AG10803 (cell line): Measurements from ENCODE around the gene NUCB2.
A peak's percentile ranks its signal among the peaks of the same experiment; 100 is the strongest.
"Not testable (repeated sequence)": the region's sequence is repeated elsewhere in the genome, so short reads cannot be mapped to it uniquely, and the experiment has no call there.

ENCODE experiments used
- DNase-seq: peaks from one replicate; pipeline ENCODE4 v3.0.0; 2010; ENCODE audit warnings: low read depth
- H3K4me3 ChIP-seq: 2 replicates; pipeline ENCODE4 v1.5.1; 2011; ENCODE audit warnings: mild to moderate bottlenecking, low read length, control low read depth
- CTCF ChIP-seq: conservative IDR thresholded peaks from 2 replicates; pipeline ENCODE4 v1.5.1; 2011; ENCODE audit warnings: mild to moderate bottlenecking, low read length, control low read depth, inconsistent platforms

Gene NUCB2

GRCh38 chr11:17258670-17259069 lies 17.9 kb upstream of the NUCB2 start:
- no peak overlapping the region for H3K4me3 ChIP-seq
- DNase-seq: no peak
- TF ChIP-seq CTCF: no peak

- H3K4me3 ChIP-seq: no peak overlapping the region
- no peak for TF ChIP-seq CTCF
- no peak for DNase-seq
Observed at GRCh38 chr11:17259519-17259918, 17.0 kb upstream of the NUCB2 start.

GRCh38 chr11:17260020-17260419 lies 16.5 kb upstream of the NUCB2 start:
- TF ChIP-seq CTCF: no peak
- DNase-seq: no peak
- no peak overlapping the region for H3K4me3 ChIP-seq

GRCh38 chr11:17263769-17264168 lies 12.8 kb upstream of the NUCB2 start:
- TF ChIP-seq CTCF: no peak
- DNase-seq: peak; percentile 17
- H3K4me3 ChIP-seq: no peak overlapping the region

- no peak for TF ChIP-seq CTCF
- no peak overlapping the region for H3K4me3 ChIP-seq
- DNase-seq: no peak
Observed at GRCh38 chr11:17266781-17267180, 9.8 kb upstream of the NUCB2 start.

- TF ChIP-seq CTCF: no peak
- peak; percentile 66 for DNase-seq
- no peak overlapping the region for H3K4me3 ChIP-seq
Observed at GRCh38 chr11:17267576-17267975, 9.0 kb upstream of the NUCB2 start.

GRCh38 chr11:17268500-17268899 lies 8.0 kb upstream of the NUCB2 start:
- H3K4me3 ChIP-seq, DNase-seq: not testable (repeated sequence)

- DNase-seq: no peak
- H3K4me3 ChIP-seq: no peak overlapping the region
- no peak for TF ChIP-seq CTCF
Observed at GRCh38 chr11:17268902-17269301, 7.6 kb upstream of the NUCB2 start.
